AG08395 (cell line): Measurements from ENCODE around the gene ERVK3-1.
"Not testable (repeated sequence)": the region's sequence is repeated elsewhere in the genome, so short reads cannot be mapped to it uniquely, and the experiment has no call there.

Source experiments
- DNase-seq: peaks from one replicate; pipeline ENCODE4 v3.0.0; 2012; ENCODE audit warnings: mixed read lengths, low spot score

The ERVK3-1 gene

DNA sequence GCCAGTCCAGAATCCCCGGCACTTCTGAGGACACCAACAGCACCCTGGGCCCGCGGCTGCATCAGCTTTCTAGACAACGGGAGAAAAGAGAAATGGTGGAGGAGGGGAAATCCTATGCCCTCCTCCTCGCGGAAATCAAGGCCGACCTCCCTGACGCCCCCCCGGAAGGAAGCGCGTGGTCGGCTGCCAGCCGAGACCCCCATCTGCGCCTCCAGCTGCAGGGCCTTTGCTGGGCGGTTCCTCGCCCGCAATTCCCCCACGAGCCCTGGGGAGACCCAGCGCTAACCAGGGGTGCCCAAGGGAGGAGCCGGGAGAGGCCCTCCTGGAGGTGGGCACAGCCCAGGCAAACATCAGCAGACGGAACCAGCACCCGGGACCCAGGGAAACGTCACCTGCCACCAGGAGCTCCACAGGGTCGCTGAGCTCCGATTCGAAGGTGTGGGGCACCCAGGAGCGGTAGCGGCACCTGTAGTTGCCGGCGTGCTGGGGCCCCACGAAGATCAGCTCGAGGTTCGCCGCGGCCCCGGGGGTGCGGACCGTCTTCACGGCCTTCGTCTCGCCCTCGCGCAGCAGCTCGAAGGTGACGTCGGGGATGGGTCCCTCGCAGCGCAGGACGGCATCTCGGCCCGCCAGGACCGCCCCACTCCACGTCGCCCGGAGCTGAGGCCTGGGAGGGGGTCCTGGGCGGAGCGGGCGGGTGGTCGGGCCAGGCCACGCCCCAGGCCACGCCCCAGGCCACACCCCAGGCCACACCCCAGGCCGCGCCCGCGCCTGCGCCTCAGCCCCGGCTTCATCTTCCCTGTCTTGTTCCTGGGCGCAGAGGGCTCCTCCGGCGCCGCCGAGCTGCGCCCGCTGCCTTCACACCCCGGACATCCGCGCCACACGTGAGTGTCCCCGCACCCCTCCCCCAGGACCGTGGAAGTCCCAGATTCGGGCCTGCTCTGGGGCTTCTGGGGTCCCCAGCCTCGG is 42.1 kb downstream of the ERVK3-1 start:
- peak; percentile 97 for DNase-seq

GRCh38 chr19:58348080-58348479 is 42.9 kb downstream of the ERVK3-1 start:
- DNase-seq = not testable (repeated sequence)

DNA sequence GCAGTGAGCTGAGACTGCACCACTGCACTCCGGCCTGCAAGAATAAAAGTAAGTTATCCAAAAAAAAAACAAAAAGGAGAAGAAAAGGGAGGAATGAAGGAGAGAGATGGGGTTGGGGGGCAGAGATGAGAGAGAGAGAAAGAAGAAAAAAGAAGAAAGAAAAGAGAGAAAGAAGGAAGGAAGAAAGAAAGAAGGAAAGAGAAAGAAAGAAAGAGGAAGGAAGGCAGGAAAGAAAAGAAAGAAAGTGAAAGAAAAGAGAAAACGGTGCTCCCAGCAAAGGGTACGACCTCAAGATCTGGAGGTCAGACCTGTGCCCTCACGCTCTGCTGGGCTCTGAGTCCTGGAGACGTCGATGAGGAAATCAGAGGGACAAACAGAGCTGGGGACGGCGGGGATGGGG is 44.4 kb downstream of the ERVK3-1 start:
- no peak for DNase-seq

DNA sequence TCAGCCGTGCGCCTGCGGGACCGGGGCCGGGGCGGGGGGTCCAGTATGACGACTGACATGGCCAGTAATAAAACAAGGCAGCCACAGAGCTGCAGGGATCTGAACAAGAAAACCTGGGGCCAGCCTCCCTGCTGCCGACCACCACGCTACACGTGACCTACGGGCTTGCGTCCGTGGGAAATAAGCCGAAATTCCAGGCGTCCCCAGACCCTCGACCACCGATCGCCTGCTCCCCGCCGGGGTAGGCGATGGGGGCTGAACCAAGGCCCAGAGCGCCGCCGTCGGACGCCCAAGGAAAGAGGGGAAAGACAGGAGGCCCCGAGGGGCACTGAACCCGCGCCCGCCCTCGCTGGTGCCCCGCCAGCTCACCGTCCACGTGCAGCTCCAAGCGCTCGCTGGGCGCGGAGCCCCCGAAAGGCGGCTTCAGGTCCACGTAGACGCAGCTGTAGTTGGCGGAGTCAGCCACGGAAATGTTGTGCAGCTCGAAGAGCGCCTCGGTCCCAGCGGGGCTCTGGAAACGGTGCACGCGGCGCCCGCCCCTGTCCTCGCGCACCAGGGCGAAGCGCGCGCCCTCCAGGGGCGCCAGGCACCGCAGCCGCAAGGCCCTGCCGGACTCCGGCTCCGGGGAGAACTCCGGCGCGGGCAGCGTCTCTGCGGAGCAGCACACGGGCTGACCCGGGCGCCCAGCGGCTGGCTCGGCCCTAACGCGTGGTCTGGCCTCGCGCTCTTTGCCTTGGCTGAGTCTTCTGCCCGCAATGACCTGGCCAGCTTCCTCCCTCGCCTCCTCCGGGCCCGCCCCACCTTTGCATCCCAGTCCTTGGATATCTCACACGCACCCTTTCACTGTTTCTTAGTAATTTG is 45.1 kb downstream of the ERVK3-1 start:
- DNase-seq = no peak

DNA sequence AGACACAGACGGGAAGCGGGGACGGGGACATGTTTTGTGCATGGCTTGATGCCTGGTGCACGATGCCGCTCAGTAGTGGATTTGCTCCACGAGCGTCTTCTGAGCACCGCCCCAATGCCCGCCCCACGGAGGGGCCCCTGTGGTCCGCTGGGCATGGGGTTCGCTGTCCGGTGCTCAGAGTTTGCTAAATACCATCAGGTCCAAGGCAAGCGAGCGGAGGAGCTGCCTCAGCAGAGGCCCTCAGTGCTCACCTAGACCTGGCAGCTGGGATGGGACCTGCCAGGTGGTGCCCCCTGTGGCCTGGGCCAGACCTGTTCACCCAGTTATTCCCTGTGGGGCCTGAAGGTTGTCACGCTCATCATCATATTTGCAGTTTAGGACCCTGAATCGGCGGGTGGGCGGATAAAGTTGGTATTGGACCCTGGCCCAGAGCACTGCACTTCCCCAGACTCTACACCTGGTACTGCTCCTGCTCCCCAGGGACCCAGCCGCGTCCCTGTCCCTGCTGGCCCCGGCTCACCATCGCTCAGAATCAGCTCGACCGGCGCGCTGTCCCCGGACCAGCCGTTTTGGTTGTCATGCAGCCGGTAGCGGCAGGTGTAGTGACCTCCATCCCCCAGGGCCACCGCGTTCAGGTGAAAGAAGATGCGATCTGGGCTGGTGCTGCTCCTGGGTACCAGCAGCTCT is 45.8 kb downstream of the ERVK3-1 start:
- DNase-seq = no peak

GRCh38 chr19:58351558-58351878 is 46.3 kb downstream of the ERVK3-1 start:
- DNase-seq = no peak

- no peak for DNase-seq
These were observed 47.0 kb downstream of the ERVK3-1 start for GRCh38 chr19:58351990-58352755.

- DNase-seq = no peak
These were observed 47.8 kb downstream of the ERVK3-1 start, which contains the start of gene A1BG for GRCh38 chr19:58352760-58353671. Gene A1BG, minus strand, starts transcription at chr19:58353492. Its CDS starts 55 bp downstream, at chr19:58353437.

- DNase-seq = no peak
These were observed 48.7 kb downstream of the ERVK3-1 start for GRCh38 chr19:58353717-58354477.

DNA sequence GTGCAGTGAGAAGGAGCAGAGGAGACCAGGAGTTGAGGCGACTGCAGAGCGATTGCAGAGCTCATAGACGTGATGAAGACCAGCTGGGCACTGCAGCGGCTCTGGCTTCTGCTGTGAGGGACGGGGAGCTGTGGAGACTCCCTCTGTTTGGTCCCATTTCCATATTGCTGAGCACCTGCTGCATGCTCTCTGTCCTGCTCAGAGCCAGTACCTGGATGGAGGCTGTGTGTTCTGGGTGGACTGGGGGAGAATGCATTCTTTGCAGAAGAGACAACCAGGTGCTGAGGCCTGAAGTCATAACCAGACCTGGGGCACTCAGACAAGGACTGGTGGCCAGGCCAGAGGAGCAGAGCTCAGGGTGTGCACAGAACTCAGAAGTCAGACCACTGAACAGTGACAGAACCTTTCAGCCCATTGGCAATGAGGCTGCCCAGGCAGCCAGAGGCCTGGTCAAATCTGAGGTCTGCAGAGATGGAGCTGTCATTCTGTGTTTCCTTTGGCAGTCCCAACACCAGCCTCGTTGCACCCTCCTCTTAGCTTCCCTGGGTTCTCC is 49.4 kb downstream of the ERVK3-1 start:
- DNase-seq = no peak

GRCh38 chr19:58355215-58355796 is 50.1 kb downstream of the ERVK3-1 start:
- no peak for DNase-seq

DNA sequence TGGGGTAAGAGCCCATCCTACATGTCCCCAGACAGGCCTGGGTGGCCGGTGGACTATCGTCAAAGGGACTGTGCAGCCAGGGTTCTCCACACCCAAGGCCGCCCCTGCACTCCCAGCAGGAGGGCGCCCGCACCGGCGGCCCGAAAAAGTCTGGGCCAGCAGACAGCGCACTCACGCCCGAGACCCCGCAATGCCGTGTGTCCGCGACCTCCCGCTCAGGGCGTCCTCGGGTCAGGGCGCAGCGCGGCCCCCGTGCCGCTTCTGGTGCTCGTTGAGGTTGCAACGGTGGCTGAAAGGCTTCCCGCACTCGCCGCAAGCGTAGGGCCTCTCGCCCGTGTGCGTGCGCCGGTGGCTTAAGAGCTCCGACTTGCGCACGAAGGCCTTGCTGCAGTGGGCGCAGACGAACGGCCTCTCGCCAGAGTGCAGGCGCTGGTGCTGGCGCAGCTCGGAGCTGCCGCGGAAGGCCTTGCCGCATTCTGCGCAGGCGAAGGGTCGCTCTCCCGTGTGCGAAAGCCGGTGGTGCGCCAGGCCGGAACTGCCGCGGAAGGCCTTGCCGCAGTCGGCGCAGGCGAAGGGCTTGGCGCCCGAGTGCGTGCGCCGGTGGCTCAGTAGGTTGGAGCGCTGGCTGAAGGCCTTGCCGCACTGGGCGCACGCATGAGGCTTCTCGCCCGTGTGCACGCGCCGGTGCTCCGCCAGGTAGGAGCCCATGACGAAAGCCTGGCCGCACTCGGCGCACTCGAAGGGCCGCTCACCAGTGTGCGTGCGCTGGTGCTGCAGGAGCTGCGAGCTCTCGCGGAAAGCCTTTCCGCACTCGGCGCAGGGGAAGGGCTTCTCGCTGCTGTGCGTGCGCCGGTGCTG is 51.0 kb downstream of the ERVK3-1 start:
- DNase-seq = no peak

DNA sequence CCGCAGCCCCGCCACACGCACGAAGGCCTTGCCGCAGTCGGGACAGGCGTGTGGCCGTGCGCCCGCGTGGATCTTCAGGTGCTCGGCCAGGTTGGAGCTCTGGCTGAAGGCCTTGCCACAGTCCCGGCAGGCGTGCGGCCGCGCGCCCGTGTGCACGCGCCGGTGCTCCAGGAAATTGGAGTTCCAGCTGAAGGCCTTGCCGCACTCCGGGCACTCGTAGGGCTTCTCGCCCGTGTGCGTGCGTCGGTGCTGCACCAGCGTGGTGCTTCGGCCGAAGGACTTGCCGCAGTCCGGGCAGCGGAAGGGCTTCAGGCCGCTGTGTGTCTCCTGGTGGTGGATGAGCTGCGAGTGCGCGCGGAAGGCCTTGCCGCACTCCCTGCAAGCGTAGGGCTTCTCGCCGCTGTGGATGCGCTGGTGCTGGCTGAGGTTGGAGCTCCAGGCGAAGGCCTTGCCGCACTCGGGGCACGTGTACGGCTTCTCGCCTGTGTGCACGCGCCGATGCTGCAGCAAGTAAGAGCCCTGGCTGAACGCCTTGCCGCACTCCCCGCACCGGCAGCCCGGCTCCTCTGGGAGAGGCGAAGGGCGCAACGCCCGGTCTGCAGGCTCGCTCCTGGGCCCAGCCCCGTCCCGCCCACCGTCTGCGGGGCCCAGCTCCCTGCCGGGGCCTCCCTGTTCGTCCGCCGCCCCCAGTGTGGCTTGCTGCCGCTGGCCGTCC is 51.7 kb downstream of the ERVK3-1 start:
- no peak for DNase-seq

- no peak for DNase-seq
These were observed 52.4 kb downstream of the ERVK3-1 start for GRCh38 chr19:58357481-58358145.

DNA sequence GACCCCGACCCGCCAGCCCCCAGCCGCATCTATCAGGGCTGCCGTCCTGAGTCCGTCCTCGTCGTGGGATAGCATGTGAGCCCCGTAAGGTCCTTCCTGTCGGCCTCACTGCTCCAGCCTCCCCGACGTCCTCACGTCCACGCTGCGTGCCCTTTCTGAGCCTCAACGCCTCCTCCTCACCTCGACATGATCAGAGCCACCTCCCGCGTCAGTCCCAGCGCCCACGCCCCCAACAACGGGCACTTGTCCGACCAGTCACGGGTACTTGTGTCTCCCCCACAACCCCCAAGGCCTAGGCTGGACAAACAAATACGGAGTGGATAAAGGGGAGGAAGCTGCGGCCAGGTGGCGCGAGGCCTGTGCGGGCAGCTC is 56.7 kb downstream of the ERVK3-1 start:
- peak; percentile 39 for DNase-seq

GRCh38 chr19:58362272-58362994 is 57.3 kb downstream of the ERVK3-1 start, which contains the start of gene ZNF497:
Gene ZNF497, minus strand, starts transcription at chr19:58362751. Its CDS starts 5,116 bp downstream, at chr19:58357635.
- peak; percentile 99 for DNase-seq
